ENCODE measurements around the gene ENPP4.
"Not testable (repeated sequence)": the region's sequence is repeated elsewhere in the genome, so short reads cannot be mapped to it uniquely, and the experiment has no call there.

Gene ENPP4

DNA sequence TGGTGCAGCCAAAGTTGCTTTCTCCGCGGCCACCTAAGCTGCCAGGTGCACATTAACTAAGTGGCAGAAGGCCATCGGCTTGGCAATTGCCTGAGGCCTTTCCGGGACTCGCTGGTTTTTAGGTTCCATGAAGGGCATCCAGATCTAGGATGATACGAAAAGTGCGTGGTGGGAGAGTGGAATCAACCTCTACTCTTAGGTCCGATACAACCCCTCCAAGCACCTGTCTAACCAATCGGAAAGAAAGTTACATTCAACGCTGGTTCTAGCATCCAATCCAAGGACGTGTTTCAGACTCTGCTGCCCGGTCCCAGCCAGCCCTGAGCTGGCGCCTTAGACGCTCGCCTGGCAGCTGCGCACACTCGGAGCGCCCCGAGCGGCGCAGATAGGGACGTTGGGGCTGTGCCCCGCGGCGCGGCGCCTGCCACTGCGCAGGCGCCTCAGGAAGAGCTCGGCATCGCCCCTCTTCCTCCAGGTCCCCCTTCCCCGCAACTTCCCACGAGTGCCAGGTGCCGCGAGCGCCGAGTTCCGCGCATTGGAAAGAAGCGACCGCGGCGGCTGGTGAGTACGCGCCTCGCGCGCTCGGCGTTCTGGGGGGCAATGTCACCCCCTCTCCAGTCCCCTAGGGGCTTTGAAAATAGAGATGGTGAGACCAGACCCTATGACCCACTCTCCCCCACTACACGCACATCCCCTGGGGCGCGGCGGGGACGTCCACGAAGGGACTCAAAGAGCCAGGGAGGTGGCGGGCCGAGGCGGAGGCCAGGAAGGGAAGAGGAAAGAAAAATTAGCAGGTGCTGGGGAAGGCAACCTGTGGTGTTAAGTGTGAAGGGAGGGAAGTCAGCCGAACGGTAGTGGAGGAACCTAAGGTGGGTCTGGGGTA lies at the start of gene ENPP4:
ENPP4 (plus strand) TSS at position 361 of the 883 bp plus-strand sequence. CDS start 9,595 bp downstream, outside the sequence.
- in situ Hi-C loops (cut with HindIII; ENCODE audit: low pct_ligation_motif_present, low pct_unique_long_range_greater_than_20kb, low sequenced_read_pairs), result no loop called here
- peak; percentile 91 for DNase-seq

DNA sequence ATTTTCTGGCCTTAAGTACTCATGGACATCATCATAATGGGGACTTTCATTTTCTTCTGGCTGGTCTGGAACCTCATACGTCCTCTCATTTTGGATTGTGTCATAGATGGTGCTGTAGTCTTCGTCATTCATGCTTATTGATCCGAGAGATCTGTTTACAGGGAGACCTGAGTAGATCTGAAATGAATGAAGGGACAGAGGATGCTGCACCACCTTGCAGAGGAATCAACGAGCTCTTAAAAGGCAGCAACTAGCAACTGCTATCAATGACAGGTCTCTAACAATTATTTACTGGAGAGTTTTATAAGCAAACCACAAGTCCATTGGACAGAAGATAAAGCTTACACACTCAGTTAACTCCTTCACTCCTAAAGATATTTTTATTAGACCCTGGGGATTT lies 49.7 kb upstream of the ENPP4 start:
- in situ Hi-C loops (cut with HindIII; ENCODE audit: low pct_ligation_motif_present, low pct_unique_long_range_greater_than_20kb, low sequenced_read_pairs), result no loop called here
- no peak for DNase-seq

- DNase-seq; in situ Hi-C loops (cut with HindIII; ENCODE audit: low pct_ligation_motif_present, low pct_unique_long_range_greater_than_20kb, low sequenced_read_pairs): not testable (repeated sequence)
These were observed 44.1 kb upstream of the ENPP4 start for GRCh38 chr6:46085688-46086087.

- DNase-seq, result peak; percentile 39
- in situ Hi-C loops (cut with HindIII; ENCODE audit: low pct_ligation_motif_present, low pct_unique_long_range_greater_than_20kb, low sequenced_read_pairs), result no loop called here
These were observed 39.4 kb upstream of the ENPP4 start for GRCh38 chr6:46090115-46091079.

- in situ Hi-C loops (cut with HindIII; ENCODE audit: low pct_ligation_motif_present, low pct_unique_long_range_greater_than_20kb, low sequenced_read_pairs), result no loop called here
- no peak for DNase-seq
These were observed 38.7 kb upstream of the ENPP4 start for GRCh38 chr6:46091080-46091478.

DNA sequence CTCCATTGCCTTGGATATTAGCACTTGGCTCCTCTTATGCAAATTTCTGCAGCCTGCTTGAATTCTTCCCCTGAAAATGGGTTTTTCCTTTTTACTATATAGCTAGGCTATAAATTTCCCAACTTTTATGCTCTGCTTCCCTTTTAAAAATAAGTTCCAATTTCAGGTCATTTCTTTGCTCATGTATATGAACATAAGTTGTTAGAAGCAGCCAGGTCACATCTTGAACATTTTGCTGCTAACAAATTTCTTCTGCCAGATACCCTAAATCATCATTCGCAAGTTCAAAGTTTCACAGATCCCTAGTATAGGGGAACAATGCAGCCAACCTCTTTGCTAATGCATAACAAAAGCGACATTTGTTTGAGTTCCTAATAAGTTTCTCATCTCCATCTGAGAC lies 34.5 kb upstream of the ENPP4 start:
- in situ Hi-C loops (cut with HindIII; ENCODE audit: low pct_ligation_motif_present, low pct_unique_long_range_greater_than_20kb, low sequenced_read_pairs), result no loop called here
- no peak for DNase-seq

DNA sequence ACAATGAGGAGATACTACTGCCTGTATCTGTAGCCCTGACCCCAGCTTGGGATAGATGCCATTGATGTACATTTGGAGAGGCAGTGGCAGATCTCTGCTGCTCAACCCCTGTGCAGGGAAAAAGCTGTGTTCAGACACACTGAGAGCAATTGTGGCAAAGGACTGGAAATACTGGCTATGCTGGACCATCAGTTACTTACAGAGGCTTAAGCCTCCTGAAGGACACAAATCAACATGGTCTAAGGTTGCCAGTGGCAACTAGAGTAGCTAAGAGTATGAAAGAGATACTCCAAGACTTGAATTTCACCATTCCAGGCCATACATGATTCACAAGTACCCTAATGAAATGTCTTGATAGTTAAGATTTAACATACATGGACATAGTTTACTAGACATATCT lies 32.4 kb upstream of the ENPP4 start:
- in situ Hi-C loops (cut with HindIII; ENCODE audit: low pct_ligation_motif_present, low pct_unique_long_range_greater_than_20kb, low sequenced_read_pairs), result no loop called here
- no peak for DNase-seq

- in situ Hi-C loops (cut with HindIII; ENCODE audit: low pct_ligation_motif_present, low pct_unique_long_range_greater_than_20kb, low sequenced_read_pairs), result no loop called here
- no peak for DNase-seq
These were observed 31.1 kb upstream of the ENPP4 start for GRCh38 chr6:46098678-46099077.

- in situ Hi-C loops (cut with HindIII; ENCODE audit: low pct_ligation_motif_present, low pct_unique_long_range_greater_than_20kb, low sequenced_read_pairs), result no loop called here
- DNase-seq, result no peak
These were observed 29.8 kb upstream of the ENPP4 start for GRCh38 chr6:46099952-46100351.

DNA sequence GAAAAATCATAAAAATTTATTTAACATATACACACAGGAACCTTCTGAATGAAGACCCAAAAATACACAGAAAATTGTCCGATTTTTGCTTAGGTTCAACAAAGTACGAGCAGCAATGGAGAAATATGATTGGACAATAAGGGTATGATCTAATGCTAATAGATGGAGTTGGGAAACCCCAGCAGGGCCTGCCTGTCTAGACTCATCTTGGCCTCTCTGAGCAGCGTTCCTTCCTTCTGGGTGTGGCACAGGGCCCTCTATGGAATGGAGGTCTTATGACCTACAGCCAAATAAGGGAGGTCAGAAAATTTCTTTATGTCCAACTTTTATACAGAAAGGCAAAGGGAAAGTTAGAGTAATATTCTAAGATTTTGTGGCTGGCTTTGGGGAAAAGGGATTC lies 27.7 kb upstream of the ENPP4 start:
- DNase-seq, result no peak
- in situ Hi-C loops (cut with HindIII; ENCODE audit: low pct_ligation_motif_present, low pct_unique_long_range_greater_than_20kb, low sequenced_read_pairs), result no loop called here

DNA sequence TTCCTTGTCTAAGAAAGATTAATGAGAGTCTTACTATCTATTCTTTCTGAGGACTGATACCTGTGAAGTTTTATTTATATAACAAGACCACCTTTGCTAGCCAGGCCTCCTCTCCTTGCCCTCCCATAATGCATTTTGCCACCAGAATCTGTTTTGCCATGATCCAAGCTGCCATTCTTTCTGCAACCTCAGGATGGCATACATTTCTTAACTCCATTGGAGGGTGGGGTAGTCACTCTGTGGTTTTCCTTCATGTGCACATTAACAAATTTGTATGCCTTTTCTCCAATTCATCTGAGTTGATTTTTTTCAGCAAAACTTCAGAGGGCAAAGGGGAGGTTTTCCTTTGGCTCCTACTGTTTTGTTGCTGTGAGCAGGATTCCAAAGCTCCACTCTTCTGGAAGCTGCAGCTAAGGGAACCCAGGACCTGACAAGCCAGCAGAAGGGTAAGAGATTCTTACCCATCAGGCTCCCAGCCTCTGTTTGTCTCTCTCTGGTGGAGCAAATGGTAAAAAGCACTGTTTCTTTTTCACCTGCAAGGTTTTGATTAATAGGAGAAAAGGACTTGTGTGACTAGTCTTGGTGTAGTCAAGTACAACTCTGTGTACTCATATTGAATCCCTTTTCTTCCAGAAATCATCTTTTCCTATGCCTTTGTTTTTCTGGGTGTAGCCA lies 26.2 kb upstream of the ENPP4 start:
- peak; percentile 16 for DNase-seq
- in situ Hi-C loops (cut with HindIII; ENCODE audit: low pct_ligation_motif_present, low pct_unique_long_range_greater_than_20kb, low sequenced_read_pairs), result no loop called here

DNA sequence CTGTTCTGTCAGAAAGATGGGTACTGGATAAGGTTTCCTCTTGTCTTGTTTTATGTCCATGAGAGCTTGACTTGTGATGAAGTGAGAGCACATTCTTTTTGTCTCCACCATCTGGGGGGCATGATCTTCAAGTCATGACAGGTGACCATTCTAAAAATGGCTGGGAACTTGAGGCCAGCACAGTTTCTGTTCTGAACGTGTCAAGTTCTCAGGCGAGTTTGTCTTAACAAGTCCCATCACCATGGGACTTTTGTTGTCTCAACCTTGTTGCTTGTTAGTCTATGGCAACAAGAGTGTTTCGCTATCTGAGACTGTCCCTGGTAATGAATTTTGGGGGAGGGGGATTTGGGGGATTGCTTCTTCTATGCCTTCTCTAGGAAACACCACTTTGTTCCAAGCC lies 25.6 kb upstream of the ENPP4 start:
- in situ Hi-C loops (cut with HindIII; ENCODE audit: low pct_ligation_motif_present, low pct_unique_long_range_greater_than_20kb, low sequenced_read_pairs), result no loop called here

GRCh38 chr6:46105568-46105967 lies 24.2 kb upstream of the ENPP4 start:
- DNase-seq, result no peak
- in situ Hi-C loops (cut with HindIII; ENCODE audit: low pct_ligation_motif_present, low pct_unique_long_range_greater_than_20kb, low sequenced_read_pairs), result no loop called here

More for the DNA sequence above, 25.6 kb upstream of the ENPP4 start:
- no peak for DNase-seq

GRCh38 chr6:46113370-46113769 lies 16.4 kb upstream of the ENPP4 start:
- DNase-seq, result no peak

DNA sequence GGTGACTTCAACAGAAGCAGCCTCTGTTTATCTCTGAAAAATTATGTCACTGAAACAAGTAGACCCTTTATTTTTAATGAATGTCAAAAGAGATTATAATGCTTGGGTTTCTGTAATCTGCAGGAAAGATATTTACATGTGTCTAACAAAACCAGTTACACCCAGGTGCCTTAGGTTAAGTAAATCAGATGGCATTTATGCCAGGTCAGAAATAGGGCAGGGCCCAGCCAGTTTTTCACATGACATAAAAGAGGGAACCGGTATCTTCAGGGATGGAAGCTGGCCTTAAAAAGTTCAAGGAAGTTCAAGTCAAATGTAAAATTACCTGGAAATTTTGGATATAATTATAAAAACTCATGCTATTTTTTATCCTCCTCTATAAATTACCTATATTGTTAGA lies 14.2 kb upstream of the ENPP4 start:
- in situ Hi-C loops (cut with HindIII; ENCODE audit: low pct_ligation_motif_present, low pct_unique_long_range_greater_than_20kb, low sequenced_read_pairs), result no loop called here

More at GRCh38 chr6:46113370-46113769, 16.4 kb upstream of the ENPP4 start:
- in situ Hi-C loops (cut with HindIII; ENCODE audit: low pct_ligation_motif_present, low pct_unique_long_range_greater_than_20kb, low sequenced_read_pairs), result no loop called here

GRCh38 chr6:46116289-46116688 lies 13.5 kb upstream of the ENPP4 start:
- in situ Hi-C loops (cut with HindIII; ENCODE audit: low pct_ligation_motif_present, low pct_unique_long_range_greater_than_20kb, low sequenced_read_pairs), result no loop called here
- DNase-seq, result no peak

More for the DNA sequence above, 14.2 kb upstream of the ENPP4 start:
- DNase-seq, result no peak

DNA sequence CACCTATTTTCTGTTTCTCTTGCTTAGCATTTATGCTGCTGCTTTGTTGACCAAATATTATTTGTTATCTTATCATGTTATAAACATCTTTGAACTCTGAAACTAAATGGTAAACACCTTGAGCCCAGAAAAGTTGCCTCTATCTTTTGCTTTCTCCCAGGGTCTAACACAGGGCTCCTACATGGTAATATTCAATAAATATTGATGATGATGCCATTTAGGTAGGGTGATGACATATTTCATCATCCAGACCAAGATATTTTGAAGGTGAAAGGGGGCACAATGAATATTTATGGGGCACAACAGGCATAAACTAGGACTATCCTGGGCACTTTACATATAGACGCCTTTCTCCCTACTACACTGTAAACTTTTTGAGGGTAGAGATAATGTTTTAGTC lies 11.6 kb upstream of the ENPP4 start:
- no peak for DNase-seq

GRCh38 chr6:46118836-46119235 lies 11.0 kb upstream of the ENPP4 start:
- in situ Hi-C loops (cut with HindIII; ENCODE audit: low pct_ligation_motif_present, low pct_unique_long_range_greater_than_20kb, low sequenced_read_pairs), result no loop called here
- no peak for DNase-seq

More for the DNA sequence above, 11.6 kb upstream of the ENPP4 start:
- in situ Hi-C loops (cut with HindIII; ENCODE audit: low pct_ligation_motif_present, low pct_unique_long_range_greater_than_20kb, low sequenced_read_pairs), result no loop called here

GRCh38 chr6:46119679-46120078 lies 10.1 kb upstream of the ENPP4 start:
- DNase-seq; in situ Hi-C loops (cut with HindIII; ENCODE audit: low pct_ligation_motif_present, low pct_unique_long_range_greater_than_20kb, low sequenced_read_pairs): not testable (repeated sequence)
